Occipital lobe (tissue), 2 donors: ENCODE results near the gene SDK2. TPM values are rescaled to one million over a fixed set of nuclear protein-coding genes. Genes with fewer than 3 reads are reported as not detected.

ENCODE experiments used
- DNase-seq: peaks from one replicate; lab custom pipeline; 2025; lab: John Stamatoyannopoulos, UW
- total RNA-seq: library from RNA; depleted of rRNA; stranded (reverse); fragments of >200 nt; gene quantifications from one replicate; pipeline ENCODE4 v1.2.3, GENCODE V29; 2014

The SDK2 gene
- total RNA-seq, 1 donor from 2014 or later: 6.9 TPM

DNA sequence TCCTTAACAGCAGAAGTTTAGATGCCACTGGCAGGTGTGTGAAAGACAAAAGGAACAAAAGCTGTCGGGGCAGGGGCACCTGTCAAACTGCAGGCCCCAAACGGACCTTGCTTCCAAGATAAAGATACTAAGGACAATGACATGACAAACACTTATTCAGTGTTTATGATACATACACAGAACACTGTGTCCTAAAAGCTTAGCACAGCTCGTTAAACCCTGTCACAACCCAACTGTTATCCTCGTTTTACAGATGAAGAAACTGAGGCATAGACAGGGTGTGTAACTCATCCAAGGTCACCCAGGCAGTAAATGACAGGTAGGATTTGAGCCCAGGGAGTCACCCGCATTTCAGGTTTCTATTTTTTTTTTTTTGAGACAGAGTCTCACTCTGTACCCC lies 9.6 kb downstream of the SDK2 start:
- no peak for DNase-seq

DNA sequence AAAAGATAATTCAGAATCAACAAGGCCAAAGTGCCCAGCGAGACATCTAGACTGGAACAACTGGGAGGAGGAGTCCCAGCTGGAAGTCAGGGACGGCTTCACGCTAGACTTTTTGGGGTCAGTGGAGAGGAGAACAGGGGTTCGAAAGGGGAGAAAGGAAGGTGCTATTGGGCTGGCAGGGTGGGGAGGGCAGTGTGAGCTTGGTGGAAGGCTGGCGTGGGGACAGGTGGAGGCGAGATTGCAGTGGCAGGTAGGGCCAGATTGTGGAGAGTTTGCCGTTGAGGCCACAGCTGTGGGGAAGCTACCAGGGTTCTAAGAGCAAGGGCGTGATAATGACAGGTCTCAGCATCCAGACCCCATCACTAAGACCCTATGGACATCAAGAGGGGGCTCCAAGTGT lies 10.5 kb downstream of the SDK2 start:
- DNase-seq: no peak

DNA sequence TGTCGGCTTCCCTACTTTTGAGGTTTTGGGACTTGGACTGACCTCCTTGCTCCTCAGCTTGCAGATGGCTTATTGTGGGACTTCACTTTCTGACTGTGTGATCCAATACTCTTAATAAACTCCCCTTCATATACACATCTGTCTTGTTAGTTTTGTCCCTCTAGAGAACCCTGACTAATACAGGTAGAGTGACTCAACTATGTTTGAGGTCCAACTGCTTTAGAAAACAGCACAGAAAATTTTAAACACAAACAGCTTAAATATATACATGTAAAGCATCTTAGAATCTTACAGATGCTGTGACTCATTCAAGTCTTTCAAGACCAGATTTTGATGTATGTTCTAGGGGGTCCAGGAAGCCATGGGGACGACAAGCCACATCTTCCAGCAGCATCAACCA lies 11.7 kb downstream of the SDK2 start:
- no peak for DNase-seq

DNA sequence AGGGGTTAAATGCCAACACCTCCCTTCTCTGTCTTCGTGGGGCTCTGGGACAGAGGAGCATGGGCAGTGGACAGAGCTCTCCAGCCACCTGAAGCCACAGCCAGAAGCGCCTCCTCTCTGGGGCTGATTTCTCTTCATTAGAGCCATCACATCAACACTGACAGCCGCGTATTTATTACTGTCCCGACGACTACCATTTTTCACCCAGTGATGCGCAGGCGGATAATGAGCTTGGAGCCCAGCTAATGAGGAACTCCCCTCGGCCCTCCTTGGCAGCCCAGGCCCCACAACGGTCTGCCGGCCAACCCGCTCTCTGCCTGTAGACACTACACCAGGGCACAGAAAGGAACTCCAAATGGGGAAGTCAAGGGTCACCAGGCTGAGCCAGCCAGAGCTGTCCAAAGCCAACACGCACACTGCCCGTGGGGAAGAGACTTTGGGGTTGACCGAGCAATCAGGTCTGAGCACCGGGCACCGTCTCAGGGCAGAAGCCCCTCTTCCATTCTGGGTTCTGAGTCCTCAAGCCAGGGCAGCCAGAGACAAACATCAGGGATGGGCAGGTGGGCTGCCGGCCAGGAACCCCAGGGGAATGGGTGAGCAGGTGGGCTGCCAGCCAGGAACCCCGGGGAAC lies 13.2 kb downstream of the SDK2 start:
- no peak for DNase-seq

DNA sequence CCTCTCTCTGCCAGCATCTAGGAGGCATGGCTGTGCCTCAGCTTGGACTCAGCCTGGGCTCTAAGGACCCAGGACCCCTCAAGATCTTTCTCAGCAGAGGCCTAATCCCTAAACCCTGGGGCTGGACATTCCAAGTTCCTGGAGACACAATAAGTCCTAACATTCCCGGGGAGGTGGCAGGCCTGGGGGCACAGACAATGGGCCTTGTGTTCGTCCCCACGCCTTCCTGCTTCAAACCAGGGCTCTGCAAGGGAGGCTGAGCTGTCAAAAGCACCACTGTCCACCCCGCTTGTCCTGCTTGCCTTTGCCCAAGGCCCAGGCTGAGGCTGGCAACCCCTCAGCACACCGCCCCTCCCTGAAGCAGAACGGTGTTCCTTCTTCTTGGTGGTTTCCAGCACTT lies 13.7 kb downstream of the SDK2 start:
- no peak for DNase-seq

DNA sequence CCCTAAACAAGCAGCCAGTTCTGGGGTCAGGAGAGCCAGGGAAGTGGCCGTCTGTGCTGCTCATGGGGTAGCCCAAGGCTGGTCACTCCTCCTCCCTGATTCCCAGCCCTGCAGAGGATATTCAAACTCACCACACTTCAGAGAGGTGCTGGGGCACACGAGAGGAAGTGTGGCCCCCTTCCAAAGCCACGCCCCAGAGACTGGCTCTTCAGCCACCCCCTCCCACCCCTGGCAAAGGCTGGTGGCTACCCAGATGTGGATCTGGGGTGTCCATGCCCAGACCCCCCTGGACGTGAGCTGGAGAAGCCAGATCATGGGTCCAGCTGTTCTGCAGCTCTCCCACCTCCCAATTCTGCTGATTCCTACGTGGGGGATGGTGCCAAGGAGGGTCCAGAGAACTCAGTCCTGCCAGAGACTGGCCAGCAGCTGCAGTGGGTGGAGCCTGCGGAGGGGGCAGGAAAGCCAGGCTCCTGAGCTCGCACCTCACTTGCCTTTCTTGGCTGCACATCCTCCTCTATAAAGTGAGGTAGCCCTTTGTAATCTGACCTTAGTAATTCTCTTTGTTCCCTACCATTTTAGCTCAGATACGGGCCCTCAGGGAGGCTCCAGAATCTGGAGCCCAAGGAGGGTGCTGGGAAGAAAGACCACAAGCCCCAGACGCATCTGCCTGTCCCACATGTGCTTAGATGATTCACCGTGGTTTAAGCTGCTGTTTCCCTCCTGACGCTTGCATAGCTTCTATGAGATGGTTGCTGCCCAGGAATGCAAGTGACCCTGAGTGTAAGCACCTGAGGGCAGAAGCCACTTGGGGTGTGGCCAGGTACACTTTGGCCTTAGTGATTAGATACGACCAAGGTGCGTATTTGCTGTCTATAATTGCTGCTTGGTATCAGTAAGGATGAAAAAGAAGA lies 15.3 kb downstream of the SDK2 start:
- DNase-seq: no peak

DNA sequence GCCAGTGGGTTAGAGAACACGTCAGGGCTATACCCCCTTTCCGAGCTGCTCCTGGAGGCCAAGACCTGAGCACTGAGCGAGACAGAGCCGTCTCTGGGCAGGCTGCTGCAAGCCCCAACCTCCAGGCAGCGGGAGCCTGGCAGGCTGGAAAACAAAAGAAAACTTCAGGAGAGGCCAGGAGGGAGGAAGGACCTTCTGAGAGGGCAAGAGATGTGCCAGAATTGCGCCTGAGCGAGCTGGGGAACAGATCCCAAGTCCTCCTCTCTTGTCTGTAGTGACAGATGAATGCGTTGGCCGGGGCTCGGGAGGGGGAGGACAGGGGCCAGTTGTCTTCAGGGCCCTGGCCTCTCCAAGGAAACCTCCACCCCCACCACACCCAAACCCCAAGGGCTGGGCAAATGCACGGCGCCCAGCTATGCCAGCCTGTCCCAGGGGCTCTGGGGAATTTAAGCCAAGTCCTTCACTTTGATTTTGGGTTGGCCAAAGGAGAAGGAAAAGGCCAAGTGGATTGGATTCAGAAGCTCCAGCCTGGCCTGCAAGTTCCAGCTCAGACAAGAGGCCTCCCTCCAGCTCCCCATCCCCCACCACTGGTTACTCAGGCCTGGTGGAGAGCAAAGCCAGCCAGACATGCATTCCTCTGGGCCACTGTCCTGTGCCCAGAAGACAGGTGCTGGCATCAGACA lies 18.1 kb downstream of the SDK2 start:
- DNase-seq: no peak

DNA sequence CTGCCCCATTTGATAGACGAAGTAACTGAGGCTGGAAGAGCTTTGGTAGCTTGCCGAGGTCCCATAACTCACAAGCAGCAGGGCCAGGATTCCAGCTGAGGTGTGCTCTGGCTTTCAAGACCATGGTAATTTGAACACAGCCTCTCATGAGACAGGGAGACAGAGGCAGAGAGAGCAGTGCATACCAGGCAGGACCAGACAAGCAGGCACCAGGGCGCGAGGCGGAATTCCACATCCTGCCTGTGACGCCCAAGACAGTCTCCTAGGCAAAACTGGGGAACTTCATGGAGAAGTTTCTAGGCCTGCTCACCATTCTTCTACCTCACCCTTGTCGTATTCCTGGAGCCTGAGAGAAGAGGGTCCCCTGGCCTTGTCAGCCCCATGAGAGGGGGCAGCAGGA lies 19.2 kb downstream of the SDK2 start:
- no peak for DNase-seq

DNA sequence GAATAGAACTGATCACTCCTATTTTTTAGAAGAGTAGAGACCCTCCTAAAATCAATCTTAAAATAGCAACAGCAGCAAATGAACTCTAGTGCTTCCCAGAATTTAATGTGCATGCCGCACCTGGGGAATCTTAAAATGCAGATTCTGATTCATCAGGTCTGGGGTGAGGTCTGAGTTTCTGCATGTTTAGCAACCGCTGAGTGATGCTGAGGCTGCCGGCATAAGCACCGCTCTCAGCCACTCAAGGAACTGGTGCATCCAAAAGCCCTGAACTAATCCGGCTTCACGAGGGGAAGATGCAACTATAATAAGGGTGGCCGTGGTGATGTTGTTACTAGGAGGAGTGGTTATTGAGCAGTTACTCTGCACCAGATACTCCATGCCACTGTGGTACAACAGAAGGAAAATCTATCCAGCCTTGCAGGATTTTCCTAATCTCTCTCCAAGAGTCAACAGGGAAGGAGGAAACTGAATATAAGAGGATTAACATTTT lies 19.7 kb downstream of the SDK2 start:
- no peak for DNase-seq

DNA sequence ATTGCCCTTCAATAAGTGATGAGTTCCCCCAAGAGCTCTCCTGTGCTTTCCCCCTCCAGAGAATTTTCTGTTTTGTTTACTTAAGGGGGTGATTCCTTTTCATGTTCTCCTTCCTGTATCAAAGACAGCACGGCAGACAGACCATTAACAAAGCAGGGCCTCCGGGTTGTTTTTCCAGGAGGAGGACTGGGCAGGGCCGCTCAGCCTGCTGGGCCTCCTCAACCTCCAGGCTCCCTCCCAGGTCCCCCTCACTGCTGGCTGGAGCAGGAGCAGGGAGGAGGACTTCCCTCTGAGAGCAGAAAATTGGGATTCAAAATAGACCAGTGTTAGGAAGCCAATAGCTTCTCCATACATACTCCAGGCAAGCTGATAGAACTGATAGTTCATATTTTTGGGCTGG lies 20.4 kb downstream of the SDK2 start:
- DNase-seq: no peak

DNA sequence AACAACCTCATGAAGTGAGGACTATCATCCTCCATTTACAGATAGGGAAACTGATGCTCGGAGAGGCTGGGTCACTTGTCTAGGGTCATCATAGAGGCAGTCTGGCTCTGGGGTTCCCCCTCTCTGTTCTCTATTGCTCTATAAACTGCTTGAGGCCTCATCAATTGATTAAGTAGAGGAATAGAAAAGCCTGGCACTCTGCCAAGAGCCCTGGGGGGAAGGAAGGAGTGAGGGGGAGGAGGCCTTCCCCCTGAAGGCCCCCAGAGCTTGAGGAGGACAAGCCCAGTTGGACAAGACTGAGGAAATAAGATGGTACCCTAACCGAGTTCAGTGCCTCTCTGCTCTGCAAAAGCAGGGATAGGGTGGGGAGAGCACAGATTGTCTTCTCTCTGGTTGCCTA lies 21.0 kb downstream of the SDK2 start:
- no peak for DNase-seq

DNA sequence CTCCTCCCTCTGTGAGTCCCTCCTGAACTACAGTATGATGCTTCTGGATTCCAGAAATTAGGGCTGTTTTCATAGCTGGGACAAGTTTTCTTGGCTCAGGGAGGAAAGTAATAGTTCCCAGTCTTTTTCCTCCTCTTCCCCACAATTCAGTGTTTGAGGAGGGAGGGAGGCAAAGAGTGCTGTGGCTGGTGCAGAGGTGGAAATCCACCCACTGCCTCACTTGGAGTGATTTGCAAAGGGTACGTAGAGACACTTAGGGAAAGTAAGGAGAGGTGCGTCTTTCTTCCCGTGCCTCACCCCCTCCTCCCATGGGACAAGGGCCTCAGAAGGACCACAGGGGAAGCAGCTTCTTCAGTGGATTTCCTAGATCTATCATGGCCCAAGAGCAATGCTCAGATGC lies 21.9 kb downstream of the SDK2 start:
- no peak for DNase-seq

DNA sequence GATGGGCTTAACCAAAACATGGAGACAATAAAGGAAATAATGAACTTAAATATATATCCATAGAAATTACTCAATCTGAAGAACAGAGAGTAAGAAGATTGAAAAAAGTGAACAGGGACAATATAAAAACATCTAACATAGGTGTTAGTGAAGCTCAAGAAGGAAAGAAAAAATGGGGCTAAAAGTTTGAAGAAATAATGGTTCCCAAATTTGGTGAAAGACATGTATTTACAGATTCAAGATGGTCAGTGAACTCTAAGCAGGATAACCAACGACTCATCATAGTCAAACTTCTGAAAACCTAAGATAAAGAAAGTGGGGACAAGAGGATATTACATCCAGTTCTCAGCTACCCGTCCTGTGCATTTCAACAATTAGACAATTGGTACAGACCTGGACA lies 22.6 kb downstream of the SDK2 start:
- DNase-seq: no peak

DNA sequence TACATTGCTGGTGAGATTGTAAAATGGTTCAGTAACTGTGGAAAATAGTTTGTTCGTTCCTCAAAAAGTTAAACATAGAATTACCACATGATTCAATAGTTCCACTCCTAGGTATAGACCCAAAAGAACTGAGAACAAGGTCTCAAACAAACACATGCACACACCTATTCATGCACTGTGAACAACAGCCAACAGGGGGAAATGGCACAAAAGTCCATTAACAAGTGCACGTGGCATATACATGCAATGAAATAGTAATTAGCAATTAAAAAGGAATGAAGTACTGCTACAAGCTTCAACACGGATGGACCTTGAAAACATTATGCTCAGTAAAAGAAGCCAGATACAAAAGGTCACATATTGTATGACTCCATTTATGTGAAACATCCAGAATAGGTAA lies 23.8 kb downstream of the SDK2 start:
- no peak for DNase-seq

DNA sequence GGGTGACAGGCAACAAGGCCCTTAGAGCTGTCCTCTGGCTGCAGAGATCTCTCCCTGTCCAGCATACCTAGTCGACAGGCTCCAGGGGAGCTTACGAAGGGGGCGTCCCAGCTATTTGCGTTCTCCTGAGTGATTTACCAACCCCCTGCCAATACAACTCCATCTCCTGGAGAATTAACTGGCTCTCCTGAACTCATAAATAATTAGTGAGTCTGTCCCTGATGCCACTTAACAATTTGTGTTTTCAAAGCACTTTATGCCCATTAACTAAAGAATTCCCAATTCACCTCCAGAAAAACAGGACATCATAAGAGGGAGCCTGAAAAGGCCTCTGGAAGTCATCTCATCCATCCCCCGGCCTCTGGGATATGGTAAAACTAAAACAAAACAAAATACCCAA lies 26.7 kb downstream of the SDK2 start:
- no peak for DNase-seq

DNA sequence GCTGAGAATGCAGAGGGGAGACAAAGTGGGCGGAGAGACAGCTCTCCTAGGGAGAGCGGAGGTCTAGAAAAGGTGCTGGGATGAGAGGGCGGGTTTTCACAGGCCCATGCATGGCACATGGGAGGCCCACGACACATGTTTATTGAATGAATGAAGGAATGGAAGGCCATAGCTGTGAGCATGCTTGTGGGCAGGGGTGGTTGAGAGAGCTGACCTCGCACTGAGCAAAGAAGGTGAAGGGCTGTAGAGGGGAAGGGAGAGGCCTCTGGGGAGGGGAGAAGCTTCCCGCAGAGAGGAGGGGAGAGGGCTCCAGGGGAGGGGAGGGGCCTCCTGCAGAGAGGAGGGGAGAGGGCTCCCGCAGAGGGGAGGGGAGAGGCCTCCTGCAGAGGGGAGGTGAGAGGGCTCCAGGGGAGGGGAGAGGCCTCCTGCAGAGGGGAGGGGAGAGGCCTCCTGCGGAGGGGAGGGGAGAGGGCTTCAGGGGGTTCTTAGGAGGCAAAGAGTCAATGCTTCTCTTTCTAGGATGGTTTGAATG lies 27.3 kb downstream of the SDK2 start:
- no peak for DNase-seq

DNA sequence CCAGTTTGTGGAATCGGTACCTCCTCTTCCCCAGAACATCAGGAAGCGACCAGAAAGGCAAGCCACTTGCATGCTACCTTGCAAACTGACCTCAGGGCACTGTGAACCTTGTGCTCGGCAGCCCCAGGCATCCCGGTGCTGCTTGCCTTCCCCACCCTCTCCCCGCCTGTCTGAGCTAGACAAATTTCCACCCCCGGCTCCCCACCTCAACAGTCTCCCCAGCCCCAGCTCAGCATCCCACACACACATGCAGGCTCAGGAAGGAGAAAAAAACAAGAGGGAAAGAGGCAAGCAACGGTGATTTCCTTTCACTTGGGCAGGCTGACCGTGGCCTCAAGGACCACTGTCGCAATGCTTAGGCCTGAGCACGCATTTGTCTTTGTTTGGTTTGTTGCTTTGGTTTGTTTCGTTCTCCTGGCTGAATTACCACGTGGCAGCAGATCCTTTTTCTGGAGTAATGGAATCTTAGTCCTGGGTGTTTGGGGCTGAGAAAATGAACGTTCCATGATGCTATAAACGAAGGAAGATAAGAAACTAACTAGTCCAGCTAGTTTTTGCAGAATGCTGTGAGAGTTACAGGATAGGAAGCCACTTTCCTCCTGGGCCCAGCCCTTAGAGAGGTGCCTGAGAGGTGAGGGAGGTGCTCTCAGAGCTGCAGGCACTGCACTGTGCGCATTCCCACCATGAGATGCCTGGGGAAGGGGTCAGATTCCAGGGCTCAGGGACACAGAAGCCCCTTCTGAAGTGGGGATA lies 27.9 kb downstream of the SDK2 start:
- DNase-seq: no peak

DNA sequence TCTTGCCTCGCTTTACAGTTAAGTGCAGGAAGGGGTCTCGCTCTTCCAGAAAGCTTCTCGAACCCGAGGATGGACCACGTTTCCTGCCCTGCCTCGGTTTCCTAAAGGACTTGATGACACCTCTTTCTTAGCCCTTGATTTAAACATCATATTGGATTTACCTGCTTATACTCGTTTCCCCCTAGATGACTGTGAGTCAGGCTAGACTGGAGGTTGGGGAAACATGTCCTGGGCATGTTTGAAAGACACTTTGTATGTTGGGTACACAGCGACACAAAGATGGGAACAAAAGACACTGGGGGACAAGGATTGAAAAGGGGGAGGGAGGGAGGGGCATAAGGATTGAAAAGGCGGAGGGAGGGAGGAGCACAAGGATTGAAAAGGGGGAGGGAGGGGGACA lies 30.0 kb downstream of the SDK2 start:
- no peak for DNase-seq

DNA sequence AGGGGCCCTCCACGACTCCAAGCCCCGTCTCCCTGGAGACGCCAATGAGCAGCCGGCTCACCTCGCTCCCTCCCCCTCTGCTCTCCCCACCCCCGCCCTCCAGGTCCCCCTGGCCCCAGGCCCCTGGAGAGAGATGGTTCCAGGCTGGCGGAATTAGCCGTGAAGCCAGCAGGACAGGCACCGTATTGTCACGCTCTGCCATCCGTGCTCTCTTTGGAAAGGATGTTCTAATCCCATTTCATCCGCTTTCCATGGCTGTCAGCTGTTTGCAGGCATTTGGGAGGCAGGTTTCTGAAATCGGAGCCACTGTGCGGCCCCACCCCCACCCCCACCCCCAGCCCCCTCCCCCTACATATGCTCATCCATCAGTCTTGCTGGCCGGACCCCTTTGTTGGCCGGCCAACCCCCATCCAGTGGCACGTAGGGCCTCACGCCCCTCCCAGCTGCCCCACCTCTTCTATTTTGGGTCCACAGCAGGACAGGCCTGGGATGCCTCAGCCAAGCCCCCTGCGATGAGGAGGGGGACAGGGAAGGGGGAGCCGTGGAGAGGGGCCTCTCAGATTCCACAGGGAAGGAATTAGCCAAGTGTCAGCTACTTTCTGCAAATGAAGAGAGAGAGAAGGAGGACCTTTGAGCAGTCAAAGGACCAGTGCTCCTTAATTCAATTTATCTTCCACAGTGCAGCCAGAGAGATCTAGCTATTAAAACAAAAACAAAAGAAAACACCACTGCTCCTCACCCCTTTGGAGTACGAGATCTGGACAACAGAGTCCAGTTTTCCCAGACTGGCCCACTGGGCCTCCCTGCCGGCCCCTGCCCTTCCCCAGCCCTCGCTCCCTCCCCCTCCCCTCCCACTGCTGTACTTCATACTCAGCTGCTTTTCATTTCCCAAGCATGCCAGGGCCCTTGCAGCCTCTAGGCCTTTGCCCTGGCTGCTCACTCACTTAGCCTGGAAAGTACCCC lies 30.7 kb downstream of the SDK2 start:
- DNase-seq: no peak

DNA sequence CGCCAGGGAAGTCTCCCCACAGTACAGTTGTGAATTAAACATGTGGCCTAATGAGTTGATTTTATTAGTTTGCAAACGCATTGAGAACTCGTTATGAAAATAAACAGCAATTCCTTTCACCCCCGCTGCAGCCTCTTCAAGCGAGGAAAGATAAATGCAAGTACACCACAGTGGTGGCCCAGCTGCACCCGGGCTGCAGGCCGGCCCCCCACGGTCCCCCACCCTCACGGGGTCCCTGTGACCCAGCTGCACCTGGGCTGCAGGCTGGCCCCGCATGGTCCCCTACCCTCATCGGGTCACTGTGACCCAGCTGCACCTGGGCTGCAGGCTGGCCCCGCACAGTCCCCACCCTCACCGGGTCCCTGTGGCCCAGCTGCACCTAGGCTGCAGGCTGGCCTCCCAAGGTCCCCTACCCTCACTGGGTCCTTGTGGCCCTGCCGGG lies 32.2 kb downstream of the SDK2 start:
- DNase-seq: no peak
